Inflammatory macrophage treated with lipopolysaccharide for 4 hours (primary cell): ENCODE results near the gene MDN1.
"Not testable (repeated sequence)": the region's sequence is repeated elsewhere in the genome, so short reads cannot be mapped to it uniquely, and the experiment has no call there.

Experiments
- DNase-seq: peaks from one replicate; pipeline ENCODE4 v3.0.0-alpha.2; 2020

MDN1 gene

GRCh38 chr6:89769572-89769971 is 50.0 kb downstream of the MDN1 start:
- no peak for DNase-seq

GRCh38 chr6:89768324-89768723 is 51.3 kb downstream of the MDN1 start:
- DNase-seq, result no peak

- DNase-seq, result no peak
Measured at GRCh38 chr6:89763550-89763949, 56.0 kb downstream of the MDN1 start.

GRCh38 chr6:89758830-89759229 is 60.8 kb downstream of the MDN1 start:
- no peak for DNase-seq

- no peak for DNase-seq
Measured at GRCh38 chr6:89750338-89750737, 69.3 kb downstream of the MDN1 start.

GRCh38 chr6:89749918-89750317 is 69.7 kb downstream of the MDN1 start:
- DNase-seq, result no peak

- DNase-seq, result no peak
Measured at GRCh38 chr6:89745716-89746115, 73.9 kb downstream of the MDN1 start.

- DNase-seq, result no peak
Measured at GRCh38 chr6:89745096-89745495, 74.5 kb downstream of the MDN1 start.

- DNase-seq, result peak; percentile 23
Measured at GRCh38 chr6:89736893-89737292, 82.7 kb downstream of the MDN1 start.

GRCh38 chr6:89734526-89734925 is 85.1 kb downstream of the MDN1 start:
- no peak for DNase-seq

- DNase-seq, result no peak
Measured at GRCh38 chr6:89731924-89732567, 87.5 kb downstream of the MDN1 start.

- not testable (repeated sequence) for DNase-seq
Measured at GRCh38 chr6:89731262-89731661, 88.3 kb downstream of the MDN1 start.

- DNase-seq, result no peak
Measured at GRCh38 chr6:89729818-89730217, 89.8 kb downstream of the MDN1 start.

GRCh38 chr6:89727501-89727900 is 92.1 kb downstream of the MDN1 start:
- no peak for DNase-seq

- no peak for DNase-seq
Measured at GRCh38 chr6:89724981-89725380, 94.6 kb downstream of the MDN1 start.

GRCh38 chr6:89723046-89723445 is 96.5 kb downstream of the MDN1 start:
- DNase-seq, result no peak

- DNase-seq, result no peak
Measured at GRCh38 chr6:89716532-89716931, 103.1 kb downstream of the MDN1 start.

GRCh38 chr6:89711801-89712200 is 107.8 kb downstream of the MDN1 start:
- DNase-seq, result no peak

GRCh38 chr6:89708316-89708715 is 111.3 kb downstream of the MDN1 start:
- DNase-seq, result no peak

- DNase-seq, result no peak
Measured at GRCh38 chr6:89707766-89708165, 111.8 kb downstream of the MDN1 start.

GRCh38 chr6:89706121-89706520 is 113.5 kb downstream of the MDN1 start:
- no peak for DNase-seq

- no peak for DNase-seq
Measured at GRCh38 chr6:89703292-89703691, 116.3 kb downstream of the MDN1 start.

- DNase-seq, result no peak
Measured at GRCh38 chr6:89702349-89702748, 117.2 kb downstream of the MDN1 start.

GRCh38 chr6:89695667-89696066 is 123.9 kb downstream of the MDN1 start:
- DNase-seq, result no peak

GRCh38 chr6:89694428-89694827 is 125.2 kb downstream of the MDN1 start:
- DNase-seq, result no peak

- DNase-seq, result no peak
Measured at GRCh38 chr6:89693207-89693606, 126.4 kb downstream of the MDN1 start.
